Measurements from ENCODE around the gene KCNQ1OT1. TPM values are rescaled to one million over a fixed set of nuclear protein-coding genes. Genes with fewer than 3 reads are reported as not detected.

KCNQ1OT1 gene
- total RNA-seq, 4 donors from 2014 or later: 1.8 to 6.8 (median 3.9) TPM

DNA sequence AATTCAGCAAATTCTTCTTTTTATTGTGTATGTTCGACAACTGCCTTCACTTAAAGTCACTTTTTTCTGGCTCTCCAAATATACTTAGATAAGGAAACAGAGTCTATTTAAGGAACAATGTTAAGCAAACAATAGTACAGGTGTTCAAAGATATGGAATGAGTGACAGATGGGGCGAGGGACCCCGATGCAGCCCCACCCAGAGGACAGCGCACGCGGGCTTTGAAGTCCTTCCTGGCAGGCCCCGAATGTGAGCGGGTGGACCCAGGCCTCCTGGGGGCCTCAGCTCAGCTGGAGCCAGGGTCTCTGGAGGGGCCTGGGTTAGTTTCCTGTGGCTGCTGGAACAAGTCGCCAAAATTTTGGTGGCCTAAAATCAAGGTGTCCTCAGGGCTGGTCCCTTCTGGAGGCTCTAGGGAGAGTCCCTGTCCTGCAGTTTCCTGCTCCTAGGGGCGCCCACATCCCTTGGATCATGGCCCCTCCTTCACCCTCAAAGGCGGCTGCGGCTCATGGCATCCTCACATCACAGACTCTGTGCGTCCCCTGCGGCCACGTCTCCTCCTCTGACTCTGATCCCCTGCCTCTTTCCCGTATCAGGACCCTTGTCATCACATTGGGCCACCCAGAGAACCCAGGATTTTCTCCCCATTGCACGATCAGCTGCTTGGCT lies 40.6 kb upstream of the KCNQ1OT1 start:
- TF ChIP-seq, protein P1, sequence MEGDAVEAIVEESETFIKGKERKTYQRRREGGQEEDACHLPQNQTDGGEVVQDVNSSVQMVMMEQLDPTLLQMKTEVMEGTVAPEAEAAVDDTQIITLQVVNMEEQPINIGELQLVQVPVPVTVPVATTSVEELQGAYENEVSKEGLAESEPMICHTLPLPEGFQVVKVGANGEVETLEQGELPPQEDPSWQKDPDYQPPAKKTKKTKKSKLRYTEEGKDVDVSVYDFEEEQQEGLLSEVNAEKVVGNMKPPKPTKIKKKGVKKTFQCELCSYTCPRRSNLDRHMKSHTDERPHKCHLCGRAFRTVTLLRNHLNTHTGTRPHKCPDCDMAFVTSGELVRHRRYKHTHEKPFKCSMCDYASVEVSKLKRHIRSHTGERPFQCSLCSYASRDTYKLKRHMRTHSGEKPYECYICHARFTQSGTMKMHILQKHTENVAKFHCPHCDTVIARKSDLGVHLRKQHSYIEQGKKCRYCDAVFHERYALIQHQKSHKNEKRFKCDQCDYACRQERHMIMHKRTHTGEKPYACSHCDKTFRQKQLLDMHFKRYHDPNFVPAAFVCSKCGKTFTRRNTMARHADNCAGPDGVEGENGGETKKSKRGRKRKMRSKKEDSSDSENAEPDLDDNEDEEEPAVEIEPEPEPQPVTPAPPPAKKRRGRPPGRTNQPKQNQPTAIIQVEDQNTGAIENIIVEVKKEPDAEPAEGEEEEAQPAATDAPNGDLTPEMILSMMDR (IDR thresholded peaks at IDR 0.05; ENCODE audit: low read depth): no peak

DNA sequence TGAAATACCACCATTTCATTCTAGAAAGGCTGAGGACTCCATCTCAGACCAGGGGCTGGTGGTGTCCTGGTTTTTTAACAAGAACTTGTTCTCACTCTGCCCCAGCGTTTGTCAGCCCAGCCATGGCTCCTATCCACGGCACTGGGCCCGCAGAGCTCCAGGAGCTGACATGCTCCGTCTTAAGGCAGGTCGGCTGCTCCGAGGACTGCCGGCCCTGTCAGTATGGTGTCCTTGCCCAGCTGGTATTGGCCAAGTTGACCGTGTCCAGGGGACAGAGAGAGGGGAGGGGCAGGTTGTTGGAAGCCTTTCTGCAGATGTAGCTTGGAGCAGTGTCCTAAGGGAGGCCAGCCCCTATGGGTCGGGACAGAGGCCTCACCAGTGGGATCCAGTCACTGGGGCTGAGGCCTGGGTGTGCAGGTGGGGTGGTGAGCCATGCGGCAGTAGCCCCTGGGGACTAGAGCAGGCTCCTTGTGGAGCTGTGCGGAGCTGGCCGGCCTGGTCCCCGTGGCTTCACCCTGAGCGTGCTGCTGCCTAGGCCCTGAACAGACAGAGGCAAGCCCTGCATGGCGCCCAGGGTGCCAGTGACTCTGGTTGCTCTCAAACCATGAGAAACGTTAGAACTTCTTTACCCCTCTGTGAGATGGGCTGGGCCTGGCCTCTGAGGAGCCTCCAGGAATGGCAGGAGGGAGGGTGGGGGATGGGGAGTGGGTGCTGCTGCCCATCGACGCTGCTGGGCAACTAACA lies 39.9 kb upstream of the KCNQ1OT1 start:
- TF ChIP-seq, protein P1 (IDR thresholded peaks at IDR 0.05; ENCODE audit: low read depth): no peak

DNA sequence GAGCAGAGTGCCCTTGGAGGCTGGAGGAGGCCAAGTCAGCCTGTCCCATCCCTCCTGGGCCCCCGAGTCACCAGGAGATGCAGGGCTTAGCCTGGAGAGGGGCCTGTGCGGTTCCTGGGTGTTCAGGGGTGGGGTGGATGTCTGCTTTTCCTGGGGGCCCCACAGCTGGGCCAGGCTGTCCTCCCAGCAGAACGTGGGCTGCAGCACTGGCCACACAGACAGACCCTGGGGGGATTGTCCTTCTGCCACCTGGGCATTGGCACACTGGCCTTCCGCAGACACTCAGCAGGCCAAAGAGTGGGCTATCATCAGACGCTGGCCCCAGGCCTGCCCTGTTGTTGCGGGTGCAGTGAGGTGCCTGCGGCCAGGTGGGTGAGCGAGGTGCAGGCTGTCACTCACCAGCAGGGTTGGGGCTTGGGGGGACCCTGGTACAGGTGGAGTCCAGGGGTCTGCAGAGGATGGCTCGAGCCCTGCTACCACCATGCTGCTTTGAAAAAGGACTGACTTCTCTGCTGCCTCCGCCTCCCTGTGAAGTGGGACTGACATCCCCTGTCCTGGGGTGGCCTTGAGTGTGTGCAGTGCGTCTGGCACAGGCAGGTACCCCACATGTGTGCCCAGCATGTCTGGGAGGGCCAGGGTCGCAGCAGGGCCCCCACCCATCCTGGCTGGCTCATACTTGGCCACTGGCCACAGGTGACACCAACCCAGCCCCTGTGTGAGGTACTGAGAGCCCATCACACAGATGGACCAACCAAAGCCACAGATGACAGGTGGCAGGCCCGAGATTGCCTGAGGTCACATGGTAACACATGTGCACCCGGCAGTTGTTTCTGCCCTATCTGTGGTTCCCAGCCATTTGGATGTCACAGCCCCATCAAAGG lies 39.0 kb upstream of the KCNQ1OT1 start:
- TF ChIP-seq, protein P1 (IDR thresholded peaks at IDR 0.05; ENCODE audit: low read depth): no peak

DNA sequence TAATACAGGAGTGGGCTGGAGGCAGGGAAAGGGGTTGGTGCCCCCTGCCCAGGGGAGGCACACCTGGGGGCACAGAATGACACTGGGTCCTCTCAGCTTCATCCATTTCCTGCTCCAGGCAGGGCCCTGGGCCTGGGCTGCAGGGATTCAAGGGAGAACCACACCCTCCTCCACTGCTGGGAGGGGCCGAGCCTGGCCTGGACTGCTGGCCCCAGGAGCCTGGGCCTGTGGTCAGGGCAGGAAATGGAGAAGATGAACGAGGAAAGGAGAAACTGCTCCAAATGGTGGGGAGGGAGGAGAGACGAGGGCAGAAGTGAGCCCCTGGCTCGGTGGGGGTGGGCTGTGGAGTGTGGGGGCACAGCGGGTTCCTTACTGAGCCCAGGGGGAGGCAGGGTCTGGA lies 38.1 kb upstream of the KCNQ1OT1 start:
- TF ChIP-seq, protein P1 (IDR thresholded peaks at IDR 0.05; ENCODE audit: low read depth): no peak

- TF ChIP-seq, protein P1 (IDR thresholded peaks at IDR 0.05; ENCODE audit: low read depth): no peak
These were observed 37.4 kb upstream of the KCNQ1OT1 start for GRCh38 chr11:2737226-2737590.

- TF ChIP-seq, protein P1 (IDR thresholded peaks at IDR 0.05; ENCODE audit: low read depth): no peak
These were observed 36.9 kb upstream of the KCNQ1OT1 start for GRCh38 chr11:2736577-2737225.
